Measurements from ENCODE around the gene TSG101. TPM values are rescaled to one million over a fixed set of nuclear protein-coding genes. Genes with fewer than 3 reads are reported as not detected.

Gene TSG101
- total and polyA plus RNA-seq, 2 experiments from 2014 or later, result 59.4 to 102 TPM

GRCh38 chr11:18495271-18495670 lies 31.5 kb downstream of the TSG101 start:
- H3K9me3 Mint-ChIP-seq, result no peaks in the 10 kb centered on the region

More at GRCh38 chr11:18495271-18495670, 31.5 kb downstream of the TSG101 start:
- Mint-ChIP-seq H3K4me3 (no peak overlapping the region), H3K4me1 (no peaks in the 10 kb centered on the region), H3K27ac (0 out of 2 replicates have a peak overlapping the region, but pooled peaks have one; percentile 22), H3K27me3 (ENCODE audit: insufficient read depth, low read depth, poor library complexity) (no peaks in the 10 kb centered on the region), H3K36me3 (ENCODE audit: low read depth) (peaks cover 22% of the 10 kb centered on the region; the same call in 2 of the 3 replicates)
- Histone ChIP-seq H3K4me3 (no peak overlapping the region), H3F3A (replicated peaks; ENCODE audit: low read depth) (no peaks in the 10 kb centered on the region), H3K27ac (ENCODE audit: low read depth) (no peak overlapping the region), H3K27me3 (ENCODE audit: insufficient read depth) (no peaks in the 10 kb centered on the region), H3K36me3 (ENCODE audit: insufficient read depth) (peaks cover 14% of the 10 kb centered on the region; the same call in 1 of the 2 replicates), H2AFZ (no peak overlapping the region), H3K9me2 (ENCODE audit: insufficient read depth) (no peaks in the 10 kb centered on the region), H3K4me1 (ENCODE audit: insufficient read depth) (no peaks in the 10 kb centered on the region; the same call in 1 of the 2 replicates), H3K4me2 (no peak overlapping the region), H4K20me1 (replicated peaks; ENCODE audit: insufficient read depth) (peaks cover 8% of the 10 kb centered on the region), H3K79me2 (replicated peaks; ENCODE audit: insufficient read depth) (no peaks in the 10 kb centered on the region)
- ATAC-seq (no peak), DNase-seq (ENCODE audit: low spot score) (no peak)
- TF ChIP-seq ZNF462 (CRISPR knock-in tag; IDR thresholded peaks at IDR 0.05) (no peak), ETS1 (IDR thresholded peaks at IDR 0.05) (no peak), STAT1 (IDR thresholded peaks at IDR 0.05; ENCODE audit: unreplicated experiment) (no peak), CTCF (conservative IDR thresholded peaks at IDR 0.05; ENCODE audit: low read depth in 2 of 2) (no peak), ZNF114 (CRISPR knock-in tag; IDR thresholded peaks at IDR 0.05) (no peak), EZH2 (IDR thresholded peaks at IDR 0.05; ENCODE audit: low read depth, unreplicated experiment) (no peak), JUNB (IDR thresholded peaks at IDR 0.05; ENCODE audit: unreplicated experiment) (no peak), ZNF331 (CRISPR knock-in tag; IDR thresholded peaks at IDR 0.05; ENCODE audit: low read depth) (no peak), POLR2AphosphoS5 (IDR thresholded peaks at IDR 0.05; ENCODE audit: low read depth) (no peak), CREB1 (CRISPR knock-in tag; IDR thresholded peaks at IDR 0.05; ENCODE audit: low read depth) (no peak), NANOG (IDR thresholded peaks at IDR 0.05; ENCODE audit: borderline replicate concordance) (no peak), EZH2phosphoT487 (IDR thresholded peaks at IDR 0.05; ENCODE audit: unreplicated experiment) (no peak), REST (IDR thresholded peaks at IDR 0.05; ENCODE audit: unreplicated experiment) (no peak)
